DMS53 treated with DMSO at 0.1 percent for 48 hours (cell line): Measurements from ENCODE around the gene RFLNA.
A peak's percentile ranks its signal among the peaks of the same experiment; 100 is the strongest.
"Not testable (repeated sequence)": the region's sequence is repeated elsewhere in the genome, so short reads cannot be mapped to it uniquely, and the experiment has no call there.

Experiments
- DNase-seq: peaks from one replicate; lab custom pipeline; 2025; ENCODE audit not compliant: unreplicated experiment; lab: John Stamatoyannopoulos, UW

Gene RFLNA

GRCh38 chr12:124318278-124319020, 23.6 kb downstream of the RFLNA start:
- DNase-seq = no peak

- DNase-seq = no peak
Observed at GRCh38 chr12:124319368-124320050, 24.6 kb downstream of the RFLNA start.

GRCh38 chr12:124321040-124321481, 26.2 kb downstream of the RFLNA start:
- DNase-seq = peak; percentile 24

- no peak for DNase-seq
Observed at GRCh38 chr12:124321556-124322270, 26.8 kb downstream of the RFLNA start.

- no peak for DNase-seq
Observed at GRCh38 chr12:124322271-124322998, 27.5 kb downstream of the RFLNA start.

GRCh38 chr12:124322999-124323328, 28.1 kb downstream of the RFLNA start:
- DNase-seq = not testable (repeated sequence)

- no peak for DNase-seq
Observed at GRCh38 chr12:124323771-124324530, 29.1 kb downstream of the RFLNA start.

GRCh38 chr12:124324803-124325705, 30.2 kb downstream of the RFLNA start:
- no peak for DNase-seq

GRCh38 chr12:124326104-124326503, 31.2 kb downstream of the RFLNA start:
- no peak for DNase-seq

- no peak for DNase-seq
Observed at GRCh38 chr12:124326871-124327270, 32.0 kb downstream of the RFLNA start.

- no peak for DNase-seq
Observed at GRCh38 chr12:124327362-124328043, 32.6 kb downstream of the RFLNA start.

GRCh38 chr12:124328116-124328515, 33.2 kb downstream of the RFLNA start:
- no peak for DNase-seq

- no peak for DNase-seq
Observed at GRCh38 chr12:124328636-124329035, 33.7 kb downstream of the RFLNA start.

- DNase-seq = no peak
Observed at GRCh38 chr12:124332058-124332672, 37.3 kb downstream of the RFLNA start.

- DNase-seq = no peak
Observed at GRCh38 chr12:124332900-124333299, 38.0 kb downstream of the RFLNA start.

- DNase-seq = no peak
Observed at GRCh38 chr12:124333724-124334123, 38.8 kb downstream of the RFLNA start.

GRCh38 chr12:124334266-124334665, 39.4 kb downstream of the RFLNA start:
- no peak for DNase-seq

- DNase-seq = no peak
Observed at GRCh38 chr12:124334976-124335375, 40.1 kb downstream of the RFLNA start.
